HEK293 (cell line): ENCODE measurements around the gene GREM1.

Experiments
- CTCF ChIP-seq: fragments of 450-650 bp; formaldehyde crosslinking; IDR thresholded peaks from 2 replicates; pipeline ENCODE4 v1.5.1; 2016; ENCODE audit warnings: missing biosample characterization, missing genetic modification characterization
- ZNF274 ChIP-seq, 2 experiments: fragments of 200-500 bp in 1 of 2; fragments of 450-650 bp in 1 of 2; sonication (Bioruptor generic) in 1 of 2; formaldehyde crosslinking in 1 of 2; IDR thresholded peaks; 2 replicates each; pipeline versions ENCODE4 v1.5.1 to v1.6.1; 2014 to 2016; ENCODE audit warnings: borderline replicate concordance in 1 of 2, inconsistent platforms in 1 of 2, low read length in 1 of 2, missing biosample characterization in 1 of 2, missing genetic modification characterization in 1 of 2

- TF ChIP-seq ZNF274 (IDR thresholded peaks at IDR 0.05; ENCODE audit: low read length) (no peak), ZNF274 (tag by site-specific recombination; IDR thresholded peaks at IDR 0.05; ENCODE audit: borderline replicate concordance) (no peak), CTCF (tag by site-specific recombination) (no peak)
Measured at GRCh38 chr15:32679298-32679690, 38.5 kb upstream of the GREM1 start.
